Astrocyte of the cerebellum (primary cell): ENCODE data around the gene GFI1B.

Source experiments
- DNase-seq: peaks from one replicate; pipeline ENCODE4 v3.0.0-alpha.2; 2011; ENCODE audit warnings: low read depth
- H3K4me3 ChIP-seq: 2 replicates; pipeline ENCODE4 v1.5.1; 2011; ENCODE audit warnings: mild to moderate bottlenecking, low read depth, low read length, moderate library complexity
- CTCF ChIP-seq: IDR thresholded peaks from 2 replicates; pipeline ENCODE4 v1.5.1; 2012; ENCODE audit warnings: low read length, low read depth, moderate library complexity, mild to moderate bottlenecking; ENCODE audit errors: missing control alignments
- in situ Hi-C: cut with HindIII; loops from 2 replicates; pipeline ENCODE4 v1.10.0; 2017; ENCODE audit warnings: low sequenced_read_pairs

GFI1B gene

DNA sequence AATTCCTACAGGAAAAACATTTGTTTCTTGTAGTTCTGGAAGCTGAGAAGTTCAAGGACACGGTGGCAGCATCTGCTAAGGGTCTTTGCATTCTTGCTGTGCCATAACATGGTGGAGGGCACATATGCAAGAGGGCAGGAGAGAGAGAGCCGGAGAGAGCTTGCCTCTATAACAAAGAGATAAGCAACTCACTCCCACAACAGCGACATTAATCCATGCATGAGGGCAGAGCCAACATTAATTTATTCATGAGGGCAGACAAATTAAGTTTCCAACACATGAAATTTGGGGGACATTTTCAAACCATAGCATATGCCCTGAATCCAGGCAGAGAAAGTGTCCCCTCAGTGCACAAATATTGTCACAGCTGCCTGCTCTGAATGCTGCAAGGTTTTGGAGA is 47.9 kb downstream of the GFI1B start:
- H3K4me3 ChIP-seq: no peak overlapping the region
- in situ Hi-C loops: no loop called here
- no peak for TF ChIP-seq CTCF
- no peak for DNase-seq

DNA sequence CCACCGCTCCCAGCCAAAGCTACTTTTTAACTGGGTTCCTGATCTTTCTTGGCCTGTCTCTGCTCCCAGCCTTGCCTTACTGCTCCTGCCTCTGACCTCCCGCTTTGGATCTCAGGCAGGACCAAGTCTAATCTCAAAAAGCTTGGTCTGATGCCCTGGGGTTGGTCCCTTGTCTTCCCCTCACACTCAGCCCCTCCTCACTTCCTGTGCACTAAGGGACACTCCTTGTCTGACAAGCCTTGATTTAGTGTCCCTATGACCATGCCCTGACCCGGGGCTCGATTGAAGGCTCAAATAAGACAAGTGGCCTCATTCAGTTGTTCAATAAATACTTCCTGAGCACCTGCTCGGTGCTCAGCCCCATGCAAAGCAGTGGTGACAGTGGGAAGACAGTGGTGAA is 48.6 kb downstream of the GFI1B start:
- DNase-seq: no peak
- H3K4me3 ChIP-seq: no peak overlapping the region
- no peak for TF ChIP-seq CTCF
- in situ Hi-C loops: no loop called here

DNA sequence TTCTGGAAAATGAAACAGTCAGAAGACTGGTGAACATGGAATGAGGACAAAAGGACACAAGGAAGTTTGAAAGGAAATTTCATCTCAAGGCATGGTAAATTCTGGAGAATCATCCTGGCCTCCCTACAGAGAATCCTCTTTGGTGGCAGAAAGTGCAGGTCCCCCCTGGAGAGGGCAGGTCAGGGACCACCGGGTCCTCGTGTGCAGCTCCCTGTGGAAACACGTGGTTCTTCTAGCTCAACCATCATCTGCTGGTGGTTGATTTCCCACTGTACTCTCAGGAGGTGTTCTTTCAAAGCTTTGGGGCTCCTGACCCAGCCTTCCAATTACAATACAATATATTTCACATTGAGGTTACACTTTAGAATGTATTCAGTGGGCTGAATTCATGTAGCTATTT is 49.7 kb downstream of the GFI1B start:
- DNase-seq: no peak
- no peak overlapping the region for H3K4me3 ChIP-seq
- in situ Hi-C loops: no loop called here
- TF ChIP-seq CTCF: no peak

GRCh38 chr9:133029994-133030316 is 51.5 kb downstream of the GFI1B start:
- peak overlapping the region; percentile 55 for H3K4me3 ChIP-seq
- in situ Hi-C loops: no loop called here
- no peak for DNase-seq
- TF ChIP-seq CTCF: no peak

GRCh38 chr9:133030317-133031129 is 52.0 kb downstream of the GFI1B start, which contains the start of gene GTF3C5:
Gene GTF3C5, plus strand, starts transcription at chr9:133030997. Its CDS starts 15 bp downstream, at chr9:133031012.
- in situ Hi-C loops: no loop called here
- DNase-seq: peak; percentile 98
- TF ChIP-seq CTCF: no peak
- H3K4me3 ChIP-seq: peak within 1 kb of the TSS; percentile 55

GRCh38 chr9:133031130-133031422 is 52.6 kb downstream of the GFI1B start:
- TF ChIP-seq CTCF: no peak
- in situ Hi-C loops: no loop called here
- DNase-seq: no peak
- H3K4me3 ChIP-seq: peak overlapping the region; percentile 55
